Measurements from ENCODE around the gene PEX5L. TPM values are rescaled to one million over a fixed set of nuclear protein-coding genes. Genes with fewer than 3 reads are reported as not detected.
"Not testable (repeated sequence)": the region's sequence is repeated elsewhere in the genome, so short reads cannot be mapped to it uniquely, and the experiment has no call there.

PEX5L gene
- polyA plus RNA-seq, 10 donors, result 0.12 to 0.53 (median 0.25) TPM

- DNase-seq, result no peak
These were observed 199.4 kb downstream of the PEX5L start for GRCh38 chr3:179837374-179837773.

- no peak for DNase-seq
These were observed 203.4 kb downstream of the PEX5L start for GRCh38 chr3:179833294-179833693.

- no peak for DNase-seq
These were observed 204.3 kb downstream of the PEX5L start for GRCh38 chr3:179832333-179832854.

- DNase-seq, result no peak
These were observed 207.3 kb downstream of the PEX5L start for GRCh38 chr3:179829401-179829800.

- peak in 1 of 3 donors; percentile 18 for DNase-seq
These were observed 208.0 kb downstream of the PEX5L start for GRCh38 chr3:179828738-179829137.

GRCh38 chr3:179826247-179826637 is 210.5 kb downstream of the PEX5L start:
- no peak for DNase-seq

GRCh38 chr3:179825527-179826246 is 211.1 kb downstream of the PEX5L start:
- DNase-seq, result no peak

GRCh38 chr3:179822296-179822695 is 214.4 kb downstream of the PEX5L start:
- DNase-seq, result no peak

- no peak for DNase-seq
These were observed 217.4 kb downstream of the PEX5L start for GRCh38 chr3:179819379-179819778.

GRCh38 chr3:179812096-179812382 is 224.7 kb downstream of the PEX5L start:
- no peak for DNase-seq

GRCh38 chr3:179811321-179812095 is 225.2 kb downstream of the PEX5L start:
- DNase-seq, result peak; percentile 39 to 61 (median 57)

GRCh38 chr3:179809639-179810038 is 227.1 kb downstream of the PEX5L start:
- DNase-seq, result no peak

- no peak for DNase-seq
These were observed 229.1 kb downstream of the PEX5L start for GRCh38 chr3:179807588-179807987.

- no peak for DNase-seq
These were observed 230.6 kb downstream of the PEX5L start for GRCh38 chr3:179806177-179806576.

- DNase-seq, result no peak
These were observed 234.9 kb downstream of the PEX5L start for GRCh38 chr3:179801856-179802255.

- DNase-seq, result peak in 1 of 3 donors; percentile 75
These were observed 235.5 kb downstream of the PEX5L start for GRCh38 chr3:179801263-179801662.

GRCh38 chr3:179797192-179797591 is 239.5 kb downstream of the PEX5L start:
- DNase-seq, result no peak

GRCh38 chr3:179796421-179796820 is 240.3 kb downstream of the PEX5L start:
- no peak for DNase-seq

GRCh38 chr3:179794355-179794754 is 242.4 kb downstream of the PEX5L start:
- DNase-seq, result no peak

GRCh38 chr3:179791793-179792192 is 244.9 kb downstream of the PEX5L start:
- no peak for DNase-seq

GRCh38 chr3:179788996-179789395 is 247.7 kb downstream of the PEX5L start:
- no peak for DNase-seq

GRCh38 chr3:179782841-179783240 is 253.9 kb downstream of the PEX5L start:
- DNase-seq, result not testable (repeated sequence)

GRCh38 chr3:179775416-179776122 is 261.2 kb downstream of the PEX5L start:
- no peak for DNase-seq

Data from muscle of back (tissue), 11 donors.